Measurements from ENCODE around the gene PDZRN3.

DNA sequence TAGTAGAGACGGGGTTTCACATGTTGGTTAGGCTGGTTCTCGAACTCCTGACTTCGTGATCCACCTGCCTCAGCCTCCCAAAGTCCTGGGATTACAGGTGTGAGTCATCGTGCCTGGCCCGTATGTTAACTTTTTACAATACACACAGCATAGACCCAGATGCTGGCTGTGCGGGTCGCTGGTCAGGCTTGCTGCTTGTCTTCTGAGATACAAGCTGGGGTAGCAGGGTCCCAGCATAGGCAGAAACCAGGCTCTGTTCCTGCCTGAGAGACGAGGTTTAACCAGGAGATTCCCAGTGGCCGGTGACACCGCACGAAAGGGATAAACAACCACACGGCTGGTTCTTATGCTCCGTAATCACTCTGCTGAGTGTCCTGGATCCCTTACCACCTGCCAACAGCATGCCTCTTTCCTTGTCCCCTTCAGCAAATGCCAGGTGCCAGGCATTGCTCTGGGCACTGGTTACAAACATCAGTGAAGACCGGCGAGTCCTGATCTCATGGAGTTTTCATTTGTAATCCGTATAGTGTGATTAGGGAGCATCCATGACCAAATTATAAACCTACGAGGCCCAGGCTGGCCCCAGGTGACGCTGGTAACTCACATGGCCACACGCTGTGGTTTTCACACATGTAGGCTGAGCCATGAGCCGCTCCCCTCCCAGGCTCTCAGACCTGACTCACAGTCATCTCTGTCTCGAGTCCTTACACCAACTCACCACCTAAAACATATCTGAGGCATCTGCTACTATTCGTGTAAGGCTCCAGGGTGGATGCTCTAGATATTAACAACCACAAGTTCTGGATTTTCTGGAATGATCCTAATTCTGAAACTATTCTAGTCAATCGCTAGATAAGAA lies 125.7 kb downstream of the PDZRN3 start:
- TF ChIP-seq, protein P1, sequence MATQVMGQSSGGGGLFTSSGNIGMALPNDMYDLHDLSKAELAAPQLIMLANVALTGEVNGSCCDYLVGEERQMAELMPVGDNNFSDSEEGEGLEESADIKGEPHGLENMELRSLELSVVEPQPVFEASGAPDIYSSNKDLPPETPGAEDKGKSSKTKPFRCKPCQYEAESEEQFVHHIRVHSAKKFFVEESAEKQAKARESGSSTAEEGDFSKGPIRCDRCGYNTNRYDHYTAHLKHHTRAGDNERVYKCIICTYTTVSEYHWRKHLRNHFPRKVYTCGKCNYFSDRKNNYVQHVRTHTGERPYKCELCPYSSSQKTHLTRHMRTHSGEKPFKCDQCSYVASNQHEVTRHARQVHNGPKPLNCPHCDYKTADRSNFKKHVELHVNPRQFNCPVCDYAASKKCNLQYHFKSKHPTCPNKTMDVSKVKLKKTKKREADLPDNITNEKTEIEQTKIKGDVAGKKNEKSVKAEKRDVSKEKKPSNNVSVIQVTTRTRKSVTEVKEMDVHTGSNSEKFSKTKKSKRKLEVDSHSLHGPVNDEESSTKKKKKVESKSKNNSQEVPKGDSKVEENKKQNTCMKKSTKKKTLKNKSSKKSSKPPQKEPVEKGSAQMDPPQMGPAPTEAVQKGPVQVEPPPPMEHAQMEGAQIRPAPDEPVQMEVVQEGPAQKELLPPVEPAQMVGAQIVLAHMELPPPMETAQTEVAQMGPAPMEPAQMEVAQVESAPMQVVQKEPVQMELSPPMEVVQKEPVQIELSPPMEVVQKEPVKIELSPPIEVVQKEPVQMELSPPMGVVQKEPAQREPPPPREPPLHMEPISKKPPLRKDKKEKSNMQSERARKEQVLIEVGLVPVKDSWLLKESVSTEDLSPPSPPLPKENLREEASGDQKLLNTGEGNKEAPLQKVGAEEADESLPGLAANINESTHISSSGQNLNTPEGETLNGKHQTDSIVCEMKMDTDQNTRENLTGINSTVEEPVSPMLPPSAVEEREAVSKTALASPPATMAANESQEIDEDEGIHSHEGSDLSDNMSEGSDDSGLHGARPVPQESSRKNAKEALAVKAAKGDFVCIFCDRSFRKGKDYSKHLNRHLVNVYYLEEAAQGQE (IDR thresholded peaks at IDR 0.05; ENCODE audit: unreplicated experiment) = no peak
- TF ChIP-seq, protein P2, sequence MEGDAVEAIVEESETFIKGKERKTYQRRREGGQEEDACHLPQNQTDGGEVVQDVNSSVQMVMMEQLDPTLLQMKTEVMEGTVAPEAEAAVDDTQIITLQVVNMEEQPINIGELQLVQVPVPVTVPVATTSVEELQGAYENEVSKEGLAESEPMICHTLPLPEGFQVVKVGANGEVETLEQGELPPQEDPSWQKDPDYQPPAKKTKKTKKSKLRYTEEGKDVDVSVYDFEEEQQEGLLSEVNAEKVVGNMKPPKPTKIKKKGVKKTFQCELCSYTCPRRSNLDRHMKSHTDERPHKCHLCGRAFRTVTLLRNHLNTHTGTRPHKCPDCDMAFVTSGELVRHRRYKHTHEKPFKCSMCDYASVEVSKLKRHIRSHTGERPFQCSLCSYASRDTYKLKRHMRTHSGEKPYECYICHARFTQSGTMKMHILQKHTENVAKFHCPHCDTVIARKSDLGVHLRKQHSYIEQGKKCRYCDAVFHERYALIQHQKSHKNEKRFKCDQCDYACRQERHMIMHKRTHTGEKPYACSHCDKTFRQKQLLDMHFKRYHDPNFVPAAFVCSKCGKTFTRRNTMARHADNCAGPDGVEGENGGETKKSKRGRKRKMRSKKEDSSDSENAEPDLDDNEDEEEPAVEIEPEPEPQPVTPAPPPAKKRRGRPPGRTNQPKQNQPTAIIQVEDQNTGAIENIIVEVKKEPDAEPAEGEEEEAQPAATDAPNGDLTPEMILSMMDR (conservative IDR thresholded peaks at IDR 0.05; ENCODE audit: low read depth in 2 of 2) = no peak
- no peak for TF ChIP-seq EZH2 (IDR thresholded peaks at IDR 0.05; ENCODE audit: low read depth, unreplicated experiment)
